GM12891 (cell line): Measurements from ENCODE around the gene SERPINH1.

Source experiments
- PAX5 ChIP-seq: IDR thresholded peaks from 2 replicates; pipeline ENCODE4 v1.6.1; 2011; ENCODE audit warnings: low read length, moderate library complexity, mild to moderate bottlenecking; ENCODE audit not compliant: insufficient read depth, severe bottlenecking
- POLR2A ChIP-seq: IDR thresholded peaks from 2 replicates; pipeline ENCODE4 v1.6.1; 2011; ENCODE audit warnings: low read depth, low read length, control low read depth
- POLR2AphosphoS5 ChIP-seq: IDR thresholded peaks from 2 replicates; pipeline ENCODE4 v1.6.1; 2011; ENCODE audit warnings: low read depth, low read length, control low read depth
- POU2F2 ChIP-seq: IDR thresholded peaks from 2 replicates; pipeline ENCODE4 v1.6.1; 2011; ENCODE audit warnings: low read depth, mild to moderate bottlenecking, control low read depth, low read length, moderate library complexity
- SPI1 ChIP-seq: IDR thresholded peaks from 2 replicates; pipeline ENCODE4 v1.6.1; 2011; ENCODE audit warnings: low read depth, low read length, control low read depth
- TAF1 ChIP-seq: IDR thresholded peaks from 2 replicates; pipeline ENCODE4 v1.6.1; 2011; ENCODE audit warnings: low read depth, low read length, control low read depth

DNA sequence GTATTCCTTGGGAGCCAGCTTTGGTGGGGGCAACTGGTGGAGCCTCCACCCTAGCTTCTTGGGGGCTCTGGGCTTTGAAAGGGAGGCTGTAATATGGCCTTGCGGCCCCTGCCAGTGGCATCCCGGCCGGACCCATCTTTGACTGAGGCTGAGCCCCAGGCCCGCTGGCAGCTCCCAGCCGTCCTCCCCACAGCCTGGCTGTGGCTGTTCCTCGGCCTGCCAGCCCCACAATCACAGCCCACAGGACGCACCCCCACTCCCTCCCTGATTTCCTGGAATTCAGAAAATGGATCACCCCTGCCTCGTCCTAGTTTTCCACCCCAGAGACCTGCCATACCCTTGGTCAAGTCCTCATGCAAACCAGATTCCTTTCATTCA lies 23.2 kb downstream of the SERPINH1 start:
- TF ChIP-seq TAF1 (no peak), POLR2A (no peak), POLR2AphosphoS5 (no peak), POU2F2 (no peak), PAX5 (no peak), SPI1 (no peak)
